Measurements from ENCODE around the gene RPL38. TPM values are rescaled to one million over a fixed set of nuclear protein-coding genes. Genes with fewer than 3 reads are reported as not detected.
A peak's percentile ranks its signal among the peaks of the same experiment; 100 is the strongest.

RPL38 gene
- total and polyA plus RNA-seq, 2 experiments from 2014 or later: 286 to 5,312 TPM

DNA sequence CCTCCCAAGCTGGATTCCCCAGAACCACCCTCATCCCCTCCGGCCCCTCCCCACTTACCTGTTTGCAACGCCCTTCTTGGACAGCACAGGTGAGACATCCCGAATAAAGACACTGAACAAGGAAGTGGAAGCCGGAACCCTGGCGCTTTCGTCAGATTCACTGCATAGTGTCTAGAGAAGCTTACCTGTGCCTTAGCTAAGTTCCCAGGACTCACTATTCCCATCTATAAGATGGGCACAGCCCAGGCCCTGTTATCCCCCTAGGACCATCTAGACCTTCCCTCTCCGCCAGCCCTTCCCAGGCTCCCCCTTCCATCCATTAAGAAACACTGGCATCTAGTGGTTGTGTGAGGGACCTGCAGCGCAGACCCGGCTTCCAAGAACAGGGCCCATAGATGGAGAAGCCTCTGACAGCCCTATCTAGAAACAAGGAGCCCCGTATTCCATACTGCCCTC is 26.9 kb upstream of the RPL38 start:
- H2AFZ ChIP-seq: no peak overlapping the region
- Mint-ChIP-seq H3K4me1 (peaks cover 8% of the 10 kb centered on the region), H3K4me3 (no peak overlapping the region), H3K27ac (no peak overlapping the region), H3K27me3 (ENCODE audit: insufficient read depth, low read depth, poor library complexity) (peaks cover 15% of the 10 kb centered on the region), H3K9me3 (no peaks in the 10 kb centered on the region), H3K36me3 (ENCODE audit: low read depth) (no peaks in the 10 kb centered on the region)
- no peaks in the 10 kb centered on the region for H3K27me3 ChIP-seq (ENCODE audit: insufficient read depth)
- TF ChIP-seq STAT1 (IDR thresholded peaks at IDR 0.05; ENCODE audit: unreplicated experiment): no peak
- no peak for TF ChIP-seq ZNF114 (CRISPR knock-in tag; IDR thresholded peaks at IDR 0.05)
- peak; percentile 96 to 97 for TF ChIP-seq CTCF (conservative IDR thresholded peaks at IDR 0.05; ENCODE audit: low read depth in 2 of 2)
- no peak for TF ChIP-seq NANOG (IDR thresholded peaks at IDR 0.05; ENCODE audit: borderline replicate concordance)
- TF ChIP-seq ZNF462 (CRISPR knock-in tag; IDR thresholded peaks at IDR 0.05): no peak
- no peak for TF ChIP-seq POLR2AphosphoS5 (IDR thresholded peaks at IDR 0.05; ENCODE audit: low read depth)
- H3K4me1 ChIP-seq (ENCODE audit: insufficient read depth): no peaks in the 10 kb centered on the region
- DNase-seq (ENCODE audit: low spot score) (peak; percentile 88), ATAC-seq (peak; percentile 94)
- no peak overlapping the region for H3K27ac ChIP-seq (ENCODE audit: low read depth)
- no peak overlapping the region for H3K4me2 ChIP-seq
- H3K4me3 ChIP-seq: no peak overlapping the region
- no peaks in the 10 kb centered on the region for H3K36me3 ChIP-seq (ENCODE audit: insufficient read depth)
- H3K9me2 ChIP-seq (ENCODE audit: insufficient read depth): no peaks in the 10 kb centered on the region
- H3K79me2 ChIP-seq (replicated peaks; ENCODE audit: insufficient read depth): no peaks in the 10 kb centered on the region
- H3F3A ChIP-seq (replicated peaks; ENCODE audit: low read depth): no peaks in the 10 kb centered on the region
- no peaks in the 10 kb centered on the region for H4K20me1 ChIP-seq (replicated peaks; ENCODE audit: insufficient read depth)

Data from GM23338 (cell line).